Neural progenitor cell (in vitro differentiated cells): ENCODE results near the gene TOP2A. TPM values are rescaled to one million over a fixed set of nuclear protein-coding genes. Genes with fewer than 3 reads are reported as not detected.

Source experiments
- DNase-seq: peaks from one replicate; pipeline ENCODE4 v3.0.0-alpha.2; 2016; ENCODE audit warnings: low spot score
- H2AFZ ChIP-seq: fragments of 200-600 bp; sonication (generic); replicated peaks from 2 replicates; pipeline ENCODE4 v1.6.1; 2016; ENCODE audit warnings: antibody characterized with exemption
- H3F3A ChIP-seq: fragments of 200-600 bp; sonication (generic); 2 replicates; pipeline ENCODE4 v1.6.1; 2016; ENCODE audit warnings: antibody characterized with exemption, low read depth
- H3K27ac ChIP-seq: fragments of 200-600 bp; sonication (generic); 2 replicates; pipeline ENCODE4 v1.5.1; 2016; ENCODE audit warnings: mild to moderate bottlenecking
- H3K27me3 ChIP-seq: fragments of 200-600 bp; sonication (generic); 2 replicates; pipeline ENCODE4 v1.6.1; 2016; ENCODE audit warnings: mild to moderate bottlenecking, moderate library complexity
- H3K36me3 ChIP-seq: fragments of 200-600 bp; sonication (generic); 2 replicates; pipeline ENCODE4 v1.5.1; 2016
- H3K4me1 ChIP-seq: fragments of 200-600 bp; sonication (generic); 2 replicates; pipeline ENCODE4 v1.6.1; 2016; ENCODE audit warnings: mixed run types
- H3K4me2 ChIP-seq: fragments of 200-600 bp; sonication (generic); 2 replicates; pipeline ENCODE4 v1.6.1; 2016
- H3K4me3 ChIP-seq: fragments of 200-600 bp; sonication (generic); 2 replicates; pipeline ENCODE4 v1.5.1; 2016
- H3K79me2 ChIP-seq: fragments of 200-600 bp; sonication (generic); 2 replicates; pipeline ENCODE4 v1.6.1; 2016; ENCODE audit warnings: low read depth
- H3K9ac ChIP-seq: fragments of 200-600 bp; sonication (generic); 2 replicates; pipeline ENCODE4 v1.6.1; 2016
- H3K9me3 ChIP-seq: fragments of 200-600 bp; sonication (generic); 2 replicates; pipeline ENCODE4 v1.5.1; 2016; ENCODE audit warnings: low read depth
- H4K20me1 ChIP-seq: fragments of 200-600 bp; sonication (generic); 2 replicates; pipeline ENCODE4 v1.6.1; 2016; ENCODE audit warnings: low read depth
- H3K27ac Mint-ChIP-seq: 3 replicates; pipeline ENCODE4 v1.8.0; 2021; ENCODE audit warnings: mixed read lengths
- H3K27me3 Mint-ChIP-seq: 2 replicates; pipeline ENCODE4 v1.8.0; 2022; ENCODE audit warnings: low read depth, mild to moderate bottlenecking, inconsistent platforms, moderate library complexity, mixed read lengths; ENCODE audit not compliant: insufficient read depth
- H3K36me3 Mint-ChIP-seq: 3 replicates; pipeline ENCODE4 v1.8.0; 2021; ENCODE audit warnings: mixed read lengths
- H3K4me1 Mint-ChIP-seq: 3 replicates; pipeline ENCODE4 v1.8.0; 2021; ENCODE audit warnings: mixed read lengths
- H3K4me3 Mint-ChIP-seq: 3 replicates; pipeline ENCODE4 v1.8.0; 2021; ENCODE audit warnings: mild to moderate bottlenecking, moderate library complexity, mixed read lengths
- H3K9me3 Mint-ChIP-seq: 3 replicates; pipeline ENCODE4 v1.8.0; 2020; ENCODE audit warnings: mixed read lengths
- CTCF ChIP-seq: fragments of 200-600 bp; sonication (generic); IDR thresholded peaks from 2 replicates; pipeline ENCODE4 v1.5.1; 2017; ENCODE audit warnings: antibody characterized with exemption, mild to moderate bottlenecking
- EZH2 ChIP-seq: fragments of 200-600 bp; sonication (generic); IDR thresholded peaks from 2 replicates; pipeline ENCODE4 v1.6.1; 2017; ENCODE audit warnings: antibody characterized with exemption, mild to moderate bottlenecking, moderate library complexity
- EZH2phosphoT487 ChIP-seq: fragments of 200-600 bp; sonication (generic); IDR thresholded peaks from 2 replicates; pipeline ENCODE4 v1.6.1; 2017; ENCODE audit warnings: antibody characterized with exemption
- total RNA-seq: library from RNA; depleted of rRNA; stranded (reverse); fragments of >200 nt; gene quantifications from 2 replicates; pipeline ENCODE4 v1.2.3, GENCODE V29; 2015; ENCODE audit warnings: low replicate concordance

TOP2A gene
- total RNA-seq, 1 donor from 2014 or later = 968 TPM

GRCh38 chr17:40448213-40448638 is 30.5 kb upstream of the TOP2A start:
- peaks cover 10% of the 10 kb centered on the region for H3K4me1 ChIP-seq
- no peaks in the 10 kb centered on the region for H3K27me3 ChIP-seq
- DNase-seq = no peak
- no peak overlapping the region for H3K27ac Mint-ChIP-seq
- no peak overlapping the region for H3K27ac ChIP-seq
- H3K4me3 Mint-ChIP-seq = no peak overlapping the region
- no peak overlapping the region for H3K9ac ChIP-seq
- H3K36me3 ChIP-seq = no peaks in the 10 kb centered on the region
- peaks cover 9% of the 10 kb centered on the region for H3F3A ChIP-seq
- no peak overlapping the region for H2AFZ ChIP-seq
- no peak overlapping the region for H3K4me3 ChIP-seq
- peaks cover 6% of the 10 kb centered on the region for H3K79me2 ChIP-seq
- no peaks in the 10 kb centered on the region for H4K20me1 ChIP-seq
- no peak overlapping the region for H3K4me2 ChIP-seq
- peaks cover 5% of the 10 kb centered on the region for H3K27me3 Mint-ChIP-seq
- TF ChIP-seq CTCF (no peak), EZH2 (no peak), EZH2phosphoT487 (no peak)
- no peaks in the 10 kb centered on the region for H3K9me3 ChIP-seq
- peaks cover 2% of the 10 kb centered on the region for H3K36me3 Mint-ChIP-seq
- H3K9me3 Mint-ChIP-seq = no peaks in the 10 kb centered on the region
- peaks cover 27% of the 10 kb centered on the region for H3K4me1 Mint-ChIP-seq

DNA sequence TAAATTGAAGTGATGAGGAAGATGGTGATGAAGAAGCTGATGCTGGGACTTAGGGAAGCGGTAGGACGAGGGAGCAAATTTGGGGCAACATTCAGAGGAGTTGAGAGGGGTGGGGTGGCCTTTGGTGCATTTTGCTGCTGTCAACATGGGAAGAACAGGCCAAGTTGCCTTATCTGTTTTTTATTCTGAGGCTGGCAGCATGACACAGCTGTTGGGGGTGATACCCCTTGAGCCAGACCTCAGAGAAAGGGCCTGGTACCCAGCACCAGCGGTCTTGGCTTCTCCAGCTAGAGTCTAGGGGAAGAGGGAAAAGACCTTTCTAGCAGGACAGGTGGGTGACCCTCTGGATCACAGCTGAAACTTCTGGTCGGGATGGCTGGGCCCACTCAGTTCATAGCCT is 30.1 kb upstream of the TOP2A start:
- Mint-ChIP-seq H3K4me3 (no peak overlapping the region), H3K27me3 (peaks cover 5% of the 10 kb centered on the region), H3K36me3 (no peaks in the 10 kb centered on the region), H3K4me1 (peaks cover 27% of the 10 kb centered on the region), H3K9me3 (no peaks in the 10 kb centered on the region), H3K27ac (no peak overlapping the region)
- Histone ChIP-seq H4K20me1 (no peaks in the 10 kb centered on the region), H3K4me2 (no peak overlapping the region), H3K36me3 (no peaks in the 10 kb centered on the region), H3K9me3 (no peaks in the 10 kb centered on the region), H3F3A (peaks cover 9% of the 10 kb centered on the region), H3K27me3 (no peaks in the 10 kb centered on the region), H3K9ac (no peak overlapping the region), H3K4me1 (peaks cover 11% of the 10 kb centered on the region), H3K27ac (no peak overlapping the region), H2AFZ (no peak overlapping the region), H3K4me3 (no peak overlapping the region), H3K79me2 (peaks cover 6% of the 10 kb centered on the region)
- no peak for TF ChIP-seq EZH2
- DNase-seq = no peak

GRCh38 chr17:40447148-40447644 is 29.5 kb upstream of the TOP2A start:
- Histone ChIP-seq H3K27ac (no peak overlapping the region), H4K20me1 (no peaks in the 10 kb centered on the region), H3K4me3 (no peak overlapping the region), H3K4me1 (peaks cover 14% of the 10 kb centered on the region), H3K9me3 (no peaks in the 10 kb centered on the region), H3F3A (peaks cover 14% of the 10 kb centered on the region), H3K36me3 (no peaks in the 10 kb centered on the region), H2AFZ (no peak overlapping the region), H3K27me3 (peaks cover 6% of the 10 kb centered on the region), H3K79me2 (peaks cover 6% of the 10 kb centered on the region), H3K9ac (no peak overlapping the region), H3K4me2 (no peak overlapping the region)
- Mint-ChIP-seq H3K4me1 (peaks cover 31% of the 10 kb centered on the region), H3K36me3 (no peaks in the 10 kb centered on the region), H3K4me3 (no peak overlapping the region), H3K27ac (no peak overlapping the region), H3K27me3 (peaks cover 5% of the 10 kb centered on the region), H3K9me3 (no peaks in the 10 kb centered on the region)
- TF ChIP-seq CTCF (no peak), EZH2 (no peak), EZH2phosphoT487 (no peak)
- no peak for DNase-seq

GRCh38 chr17:40445751-40446468 is 28.2 kb upstream of the TOP2A start:
- DNase-seq = no peak
- H3K27ac ChIP-seq = no peak overlapping the region
- peaks cover 6% of the 10 kb centered on the region for H3K79me2 ChIP-seq
- no peak overlapping the region for H3K9ac ChIP-seq
- Mint-ChIP-seq H3K27ac (no peak overlapping the region), H3K36me3 (no peaks in the 10 kb centered on the region), H3K27me3 (peaks cover 8% of the 10 kb centered on the region), H3K9me3 (no peaks in the 10 kb centered on the region), H3K4me1 (peaks cover 31% of the 10 kb centered on the region), H3K4me3 (peak overlapping the region; percentile 89)
- H4K20me1 ChIP-seq = no peaks in the 10 kb centered on the region
- H3K36me3 ChIP-seq = no peaks in the 10 kb centered on the region
- H3K4me1 ChIP-seq = peaks cover 17% of the 10 kb centered on the region
- H3K4me3 ChIP-seq = no peak overlapping the region
- TF ChIP-seq CTCF = no peak
- no peak for TF ChIP-seq EZH2
- TF ChIP-seq EZH2phosphoT487 = no peak
- H3K27me3 ChIP-seq = peaks cover 6% of the 10 kb centered on the region
- H3K4me2 ChIP-seq = peak overlapping the region; percentile 89
- H2AFZ ChIP-seq = no peak overlapping the region
- no peaks in the 10 kb centered on the region for H3K9me3 ChIP-seq
- H3F3A ChIP-seq = peaks cover 14% of the 10 kb centered on the region
